ENCODE measurements around the gene STAT3. TPM values are rescaled to one million over a fixed set of nuclear protein-coding genes. Genes with fewer than 3 reads are reported as not detected.

Gene STAT3
- total RNA-seq, 1 donor = 180 TPM

- TF ChIP-seq CTCF (IDR thresholded peaks at IDR 0.05; ENCODE audit: insufficient read depth, low read depth, low read length) = no peak
- no peak for DNase-seq (ENCODE audit: low read depth)
Observed at GRCh38 chr17:42291129-42291528, 97.1 kb downstream of the STAT3 start.

GRCh38 chr17:42290577-42290976 is 97.7 kb downstream of the STAT3 start:
- DNase-seq (ENCODE audit: low read depth) = no peak
- no peak for TF ChIP-seq CTCF (IDR thresholded peaks at IDR 0.05; ENCODE audit: insufficient read depth, low read depth, low read length)
- no peak overlapping the region for H3K4me3 ChIP-seq (ENCODE audit: low read depth, low read length)

More at GRCh38 chr17:42291129-42291528, 97.1 kb downstream of the STAT3 start:
- H3K4me3 ChIP-seq (ENCODE audit: low read depth, low read length) = no peak overlapping the region

- no peak for DNase-seq (ENCODE audit: low read depth)
- no peak overlapping the region for H3K4me3 ChIP-seq (ENCODE audit: low read depth, low read length)
- TF ChIP-seq CTCF (IDR thresholded peaks at IDR 0.05; ENCODE audit: insufficient read depth, low read depth, low read length) = no peak
Observed at GRCh38 chr17:42289611-42290181, 98.5 kb downstream of the STAT3 start.

GRCh38 chr17:42288803-42289610 is 99.2 kb downstream of the STAT3 start:
- peak overlapping the region; percentile 55 for H3K4me3 ChIP-seq (ENCODE audit: low read depth, low read length)
- no peak for TF ChIP-seq CTCF (IDR thresholded peaks at IDR 0.05; ENCODE audit: insufficient read depth, low read depth, low read length)
- no peak for DNase-seq (ENCODE audit: low read depth)

GRCh38 chr17:42287977-42288802 is 100.1 kb downstream of the STAT3 start, which contains the start of gene STAT5A:
Gene STAT5A, plus strand, starts transcription at chr17:42288498. Its CDS starts 914 bp downstream, at chr17:42289412.
- DNase-seq (ENCODE audit: low read depth) = peak; percentile 84
- TF ChIP-seq CTCF (IDR thresholded peaks at IDR 0.05; ENCODE audit: insufficient read depth, low read depth, low read length) = no peak
- H3K4me3 ChIP-seq (ENCODE audit: low read depth, low read length) = peak within 1 kb of the TSS; percentile 55

GRCh38 chr17:42287305-42287976 is 100.8 kb downstream of the STAT3 start:
- DNase-seq (ENCODE audit: low read depth) = no peak
- no peak for TF ChIP-seq CTCF (IDR thresholded peaks at IDR 0.05; ENCODE audit: insufficient read depth, low read depth, low read length)
- H3K4me3 ChIP-seq (ENCODE audit: low read depth, low read length) = peak overlapping the region; percentile 55
